Stomach (tissue), 4 donors: ENCODE results near the gene VOPP1.

ENCODE experiments used
- CTCF ChIP-seq, 7 experiments: fragments of 450-650 bp in 4 of 7; fragments of 200-600 bp in 3 of 7; sonication (generic) in 3 of 7; IDR thresholded peaks; one replicate each; pipeline ENCODE4 v1.5.1; 2016 to 2019; ENCODE audit warnings: antibody characterized with exemption in 7 of 7, control low read depth in 2 of 7, mild to moderate bottlenecking in 1 of 7
- EP300 ChIP-seq: sonication (generic); formaldehyde crosslinking; IDR thresholded peaks from one replicate; pipeline ENCODE4 v1.6.1; 2017; ENCODE audit warnings: antibody characterized with exemption
- POLR2A ChIP-seq, 4 donors: fragments of 450-650 bp; IDR thresholded peaks; one replicate each; pipeline ENCODE4 v1.6.1; 2016; ENCODE audit warnings: antibody characterized with exemption in 4 of 4, control low read depth in 2 of 4, mild to moderate bottlenecking in 1 of 4, moderate library complexity in 1 of 4
- POLR2AphosphoS5 ChIP-seq, 3 donors: sonication (generic); formaldehyde crosslinking; IDR thresholded peaks; one replicate each; pipeline ENCODE4 v1.6.1; 2016; ENCODE audit warnings: antibody characterized with exemption in 3 of 3

GRCh38 chr7:55435466-55435865 is 136.8 kb downstream of the VOPP1 start:
- TF ChIP-seq CTCF (IDR thresholded peaks at IDR 0.05) (no peak), EP300 (no peak), POLR2A (IDR thresholded peaks at IDR 0.05) (no peak), POLR2AphosphoS5 (IDR thresholded peaks at IDR 0.05) (no peak)
